GM12875 (cell line): Measurements from ENCODE around the gene SCGB3A1.

Experiments
- H3K4me3 ChIP-seq: one replicate; pipeline ENCODE4 v1.5.1; 2011; ENCODE audit warnings: low read depth, low read length, control low read depth
- CTCF ChIP-seq: IDR thresholded peaks from 2 replicates; pipeline ENCODE4 v1.5.1; 2011; ENCODE audit warnings: low read depth, mild to moderate bottlenecking, control low read depth, inconsistent platforms, low read length, moderate library complexity, borderline replicate concordance; ENCODE audit not compliant: insufficient read depth

SCGB3A1 gene

GRCh38 chr5:180593446-180594206, 2.3 kb upstream of the SCGB3A1 start:
- no peak overlapping the region for H3K4me3 ChIP-seq
- TF ChIP-seq CTCF: no peak

- H3K4me3 ChIP-seq: no peak overlapping the region
- no peak for TF ChIP-seq CTCF
Observed at GRCh38 chr5:180592176-180592575, 877 bp upstream of the SCGB3A1 start.

GRCh38 chr5:180590543-180591310, 572 bp downstream of the SCGB3A1 start:
- H3K4me3 ChIP-seq: no peak overlapping the region
- no peak for TF ChIP-seq CTCF

GRCh38 chr5:180589771-180590542, 1.3 kb downstream of the SCGB3A1 start:
- no peak overlapping the region for H3K4me3 ChIP-seq

GRCh38 chr5:180586870-180587269, 4.4 kb downstream of the SCGB3A1 start:
- no peak for TF ChIP-seq CTCF
- no peak overlapping the region for H3K4me3 ChIP-seq

More at GRCh38 chr5:180589771-180590542, 1.3 kb downstream of the SCGB3A1 start:
- no peak for TF ChIP-seq CTCF

- TF ChIP-seq CTCF: no peak
- H3K4me3 ChIP-seq: no peak overlapping the region
Observed at GRCh38 chr5:180586204-180586603, 5.1 kb downstream of the SCGB3A1 start.
